CD4-positive, CD25-positive, alpha-beta regulatory T cell (primary cell): ENCODE results near the gene PRKAG2. TPM values are rescaled to one million over a fixed set of nuclear protein-coding genes. Genes with fewer than 3 reads are reported as not detected.

ENCODE experiments used
- ATAC-seq, 2 donors: fragments of 150-1000 bp; cut with Tn5 transposase; one replicate each; pipeline ENCODE4 v1.10.0; 2021; ENCODE audit warnings: low read depth in 2 of 2, moderate number of reproducible peaks in 2 of 2, moderate library complexity in 1 of 2
- DNase-seq, 3 donors: peaks; one replicate each; pipeline versions ENCODE4 v3.0.0 to v3.0.0-alpha.2; 2012 to 2022; ENCODE audit warnings: mixed read lengths in 1 of 3
- H3K27ac ChIP-seq: one replicate; pipeline ENCODE4 v1.7.0; 2013; ENCODE audit warnings: mild to moderate bottlenecking, low read length; ENCODE audit not compliant: insufficient read depth, poor library complexity, severe bottlenecking
- H3K27me3 ChIP-seq: one replicate; pipeline ENCODE4 v1.7.0; 2013; ENCODE audit warnings: low read length; ENCODE audit not compliant: control insufficient read depth, insufficient read depth
- H3K36me3 ChIP-seq: one replicate; pipeline ENCODE4 v1.7.0; 2013; ENCODE audit warnings: mild to moderate bottlenecking, low read length, moderate library complexity; ENCODE audit not compliant: control insufficient read depth, insufficient read depth
- H3K4me1 ChIP-seq: 2 replicates; pipeline ENCODE4 v1.7.0; 2013; ENCODE audit warnings: mild to moderate bottlenecking, low read length; ENCODE audit not compliant: insufficient read depth, control insufficient read depth, poor library complexity, severe bottlenecking
- H3K4me3 ChIP-seq: one replicate; pipeline ENCODE4 v1.7.0; 2013; ENCODE audit warnings: low read depth, mild to moderate bottlenecking, low read length, moderate library complexity
- H3K9me3 ChIP-seq, 2 experiments: 1 replicate in 1 of 2; 2 replicates in 1 of 2; pipeline ENCODE4 v1.7.0; 2013; ENCODE audit warnings: low read length in 2 of 2, mild to moderate bottlenecking in 1 of 2, moderate library complexity in 1 of 2; ENCODE audit not compliant: control insufficient read depth in 2 of 2
- H3K27ac Mint-ChIP-seq, 3 donors: one replicate each; pipeline ENCODE4 v1.8.0; 2020 to 2022; ENCODE audit warnings: mild to moderate bottlenecking in 3 of 3, mixed read lengths in 3 of 3, moderate library complexity in 2 of 3
- H3K27me3 Mint-ChIP-seq: one replicate; pipeline ENCODE4 v1.8.0; 2022; ENCODE audit warnings: mild to moderate bottlenecking, mixed read lengths
- H3K36me3 Mint-ChIP-seq: one replicate; pipeline ENCODE4 v1.8.0; 2020; ENCODE audit warnings: mixed read lengths
- H3K4me1 Mint-ChIP-seq, 4 donors: one replicate each; pipeline ENCODE4 v1.8.0; 2020 to 2022; ENCODE audit warnings: mixed read lengths in 4 of 4, mild to moderate bottlenecking in 1 of 4
- H3K4me3 Mint-ChIP-seq, 4 donors: one replicate each; pipeline ENCODE4 v1.8.0; 2020 to 2022; ENCODE audit warnings: mild to moderate bottlenecking in 4 of 4, mixed read lengths in 4 of 4, moderate library complexity in 3 of 4
- H3K9me3 Mint-ChIP-seq, 7 donors: one replicate each; pipeline ENCODE4 v1.8.0; 2020 to 2022; ENCODE audit warnings: mixed read lengths in 7 of 7, mild to moderate bottlenecking in 3 of 7, moderate library complexity in 2 of 7
- polyA plus RNA-seq, 4 donors: library from polyadenylated mRNA; unstranded; fragments of 300-500 nt; fragmentation: Illumina TruSeq; gene quantifications; one replicate each; pipeline ENCODE4 v1.2.3, GENCODE V29; 2021
- total RNA-seq: library from RNA; stranded (reverse); gene quantifications from one replicate; pipeline ENCODE4 v1.2.3, GENCODE V29; 2022

The PRKAG2 gene
- total and polyA plus RNA-seq, 5 donors from 2014 or later, result 19.9 to 43.0 (median 26.1) TPM

DNA sequence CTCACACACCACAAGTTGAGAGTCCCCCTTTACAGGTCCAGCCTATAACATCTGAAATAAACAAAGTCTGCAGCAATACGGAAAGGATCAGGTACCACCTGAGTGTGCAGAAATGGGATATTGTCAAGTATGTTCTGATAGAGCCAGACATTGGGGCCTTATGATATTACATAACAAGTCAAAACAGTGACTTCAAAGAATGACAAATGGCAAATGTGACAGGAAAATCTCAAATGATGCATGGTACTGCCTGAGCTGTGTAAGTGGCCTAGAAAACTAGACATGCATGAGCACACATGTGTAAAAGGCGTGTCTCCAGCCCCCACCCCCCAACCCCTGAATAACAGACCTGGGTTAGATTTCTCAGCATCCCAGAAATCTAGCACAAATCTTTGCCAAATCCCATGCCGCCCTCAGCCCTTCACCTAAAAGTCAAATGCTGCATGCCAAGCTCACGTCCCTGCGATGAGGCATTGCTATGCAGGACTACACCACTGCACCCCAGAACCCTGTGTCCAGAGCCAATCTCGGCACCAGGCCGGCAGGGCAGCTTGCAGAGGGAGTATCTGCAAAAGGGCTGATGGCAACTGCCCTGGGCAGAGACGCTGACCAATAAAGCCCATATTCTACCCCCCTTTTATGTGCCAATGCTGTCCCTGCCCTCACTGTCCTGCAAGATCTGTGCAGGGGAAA lies 58.8 kb downstream of the PRKAG2 start:
- H3K4me1 Mint-ChIP-seq, result peaks cover 5 to 37% (median 17%) of the 10 kb centered on the region in 4 donors
- Histone ChIP-seq H3K27ac (no peak overlapping the region), H3K36me3 (no peaks in the 10 kb centered on the region), H3K27me3 (no peaks in the 10 kb centered on the region), H3K9me3 (no peaks in the 10 kb centered on the region), H3K4me3 (no peak overlapping the region), H3K4me1 (no peaks in the 10 kb centered on the region)
- no peak for DNase-seq
- ATAC-seq, result no peak
- H3K27ac Mint-ChIP-seq, result no peak overlapping the region
- no peaks in the 10 kb centered on the region for H3K36me3 Mint-ChIP-seq
- no peaks in the 10 kb centered on the region for H3K9me3 Mint-ChIP-seq
- no peaks in the 10 kb centered on the region for H3K27me3 Mint-ChIP-seq
- no peak overlapping the region for H3K4me3 Mint-ChIP-seq

- no peaks in the 10 kb centered on the region for H3K36me3 ChIP-seq
- no peaks in the 10 kb centered on the region for H3K9me3 ChIP-seq
- H3K4me3 ChIP-seq, result no peak overlapping the region
- H3K27ac ChIP-seq, result no peak overlapping the region
- Mint-ChIP-seq H3K27ac (no peak overlapping the region), H3K27me3 (no peaks in the 10 kb centered on the region), H3K9me3 (no peaks in the 10 kb centered on the region), H3K4me1 (peaks cover 5 to 38% (median 19%) of the 10 kb centered on the region in 4 donors), H3K36me3 (no peaks in the 10 kb centered on the region), H3K4me3 (no peak overlapping the region)
- no peak for DNase-seq
- no peak for ATAC-seq
- no peaks in the 10 kb centered on the region for H3K4me1 ChIP-seq
- H3K27me3 ChIP-seq, result no peaks in the 10 kb centered on the region
Observed at GRCh38 chr7:151817315-151817690, 59.6 kb downstream of the PRKAG2 start.

GRCh38 chr7:151816562-151817314 lies 60.2 kb downstream of the PRKAG2 start:
- no peak overlapping the region for H3K27ac Mint-ChIP-seq
- Histone ChIP-seq H3K27me3 (no peaks in the 10 kb centered on the region), H3K4me1 (no peaks in the 10 kb centered on the region), H3K36me3 (no peaks in the 10 kb centered on the region), H3K4me3 (no peak overlapping the region), H3K9me3 (no peaks in the 10 kb centered on the region), H3K27ac (no peak overlapping the region)
- H3K9me3 Mint-ChIP-seq, result no peaks in the 10 kb centered on the region
- no peaks in the 10 kb centered on the region for H3K36me3 Mint-ChIP-seq
- DNase-seq (no peak), ATAC-seq (no peak)
- no peak overlapping the region for H3K4me3 Mint-ChIP-seq
- H3K27me3 Mint-ChIP-seq, result no peaks in the 10 kb centered on the region
- H3K4me1 Mint-ChIP-seq, result peaks cover 5 to 33% (median 19%) of the 10 kb centered on the region in 4 donors

- H3K27me3 ChIP-seq, result no peaks in the 10 kb centered on the region
- no peak overlapping the region for H3K27ac ChIP-seq
- no peaks in the 10 kb centered on the region for H3K36me3 ChIP-seq
- Mint-ChIP-seq H3K27ac (peak overlapping the region in 1 of 3 donors; percentile 85), H3K36me3 (no peaks in the 10 kb centered on the region), H3K4me3 (no peak overlapping the region), H3K4me1 (peaks cover 5 to 31% (median 17%) of the 10 kb centered on the region in 4 donors), H3K27me3 (no peaks in the 10 kb centered on the region), H3K9me3 (no peaks in the 10 kb centered on the region)
- DNase-seq, result no peak
- H3K4me3 ChIP-seq, result no peak overlapping the region
- H3K4me1 ChIP-seq, result no peaks in the 10 kb centered on the region
- H3K9me3 ChIP-seq, result no peaks in the 10 kb centered on the region
- no peak for ATAC-seq
Observed at GRCh38 chr7:151815419-151815818, 61.5 kb downstream of the PRKAG2 start.

DNA sequence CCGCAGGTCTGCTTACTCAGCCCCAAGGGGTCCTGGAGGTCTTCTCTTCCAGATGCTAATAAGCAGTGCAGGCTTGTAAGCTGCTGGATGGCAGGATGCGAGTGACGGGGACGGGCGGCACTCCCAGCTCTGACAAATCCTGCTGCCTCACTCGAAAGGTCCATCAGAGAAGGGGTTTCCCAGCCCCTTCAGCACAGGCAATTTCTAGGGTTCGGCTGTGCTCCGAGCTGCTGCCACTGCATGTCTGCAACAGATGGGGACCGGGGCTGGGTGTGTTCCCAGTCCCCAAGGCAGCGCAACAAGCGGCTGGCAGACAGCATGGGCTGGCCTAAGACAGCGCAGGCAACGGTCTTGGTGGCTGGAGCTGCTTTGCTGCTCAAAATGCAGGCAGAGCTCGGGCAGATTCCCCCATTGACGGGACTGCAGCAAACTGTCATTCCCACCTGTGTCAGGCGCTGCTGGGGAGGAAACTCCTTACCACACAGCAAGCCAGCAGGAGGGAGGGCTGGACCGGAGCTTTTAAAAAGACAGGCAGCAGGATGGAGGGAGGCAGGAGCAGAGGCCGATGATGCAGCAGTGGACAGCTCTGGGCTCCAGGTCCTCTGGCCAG lies 62.4 kb downstream of the PRKAG2 start:
- Histone ChIP-seq H3K4me3 (no peak overlapping the region), H3K9me3 (no peaks in the 10 kb centered on the region), H3K36me3 (no peaks in the 10 kb centered on the region), H3K27me3 (no peaks in the 10 kb centered on the region), H3K27ac (no peak overlapping the region), H3K4me1 (no peaks in the 10 kb centered on the region)
- Mint-ChIP-seq H3K9me3 (no peaks in the 10 kb centered on the region), H3K27ac (no peak overlapping the region), H3K36me3 (no peaks in the 10 kb centered on the region), H3K4me3 (no peak overlapping the region), H3K27me3 (no peaks in the 10 kb centered on the region), H3K4me1 (peaks cover 5 to 36% (median 17%) of the 10 kb centered on the region in 4 donors)
- ATAC-seq (no peak), DNase-seq (no peak)

GRCh38 chr7:151813997-151814396 lies 62.9 kb downstream of the PRKAG2 start:
- no peaks in the 10 kb centered on the region for H3K27me3 ChIP-seq
- Mint-ChIP-seq H3K4me3 (no peak overlapping the region), H3K9me3 (no peaks in the 10 kb centered on the region), H3K36me3 (no peaks in the 10 kb centered on the region), H3K27ac (peak overlapping the region in 2 of 3 donors; percentile 52 to 87), H3K27me3 (no peaks in the 10 kb centered on the region), H3K4me1 (peaks cover 5 to 36% (median 17%) of the 10 kb centered on the region in 4 donors)
- ATAC-seq (no peak), DNase-seq (no peak)
- no peaks in the 10 kb centered on the region for H3K9me3 ChIP-seq
- no peaks in the 10 kb centered on the region for H3K4me1 ChIP-seq
- H3K27ac ChIP-seq, result no peak overlapping the region
- no peaks in the 10 kb centered on the region for H3K36me3 ChIP-seq
- no peak overlapping the region for H3K4me3 ChIP-seq

DNA sequence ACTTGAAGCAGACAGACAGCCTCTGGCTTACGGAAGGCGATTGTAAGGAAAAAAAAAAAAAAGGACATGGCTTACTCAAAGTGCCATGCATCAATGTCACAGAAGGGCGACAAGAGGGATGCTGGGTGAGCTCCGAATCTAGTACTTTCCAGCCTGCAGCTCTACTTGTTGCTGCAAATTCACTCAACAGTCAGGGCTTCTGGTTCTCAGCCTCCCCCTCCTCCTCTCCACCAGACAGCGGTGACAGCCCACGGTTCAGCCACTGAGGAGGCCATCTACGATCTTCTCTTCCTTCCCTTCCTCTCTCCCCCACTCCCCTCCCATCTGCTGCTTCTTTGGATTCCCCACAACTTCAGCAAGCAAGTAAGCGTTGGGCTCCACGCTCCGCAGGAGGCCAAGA lies 63.5 kb downstream of the PRKAG2 start:
- Histone ChIP-seq H3K4me1 (no peaks in the 10 kb centered on the region), H3K27me3 (no peaks in the 10 kb centered on the region), H3K36me3 (no peaks in the 10 kb centered on the region), H3K9me3 (no peaks in the 10 kb centered on the region), H3K4me3 (no peak overlapping the region), H3K27ac (no peak overlapping the region)
- peaks cover 5 to 36% (median 17%) of the 10 kb centered on the region in 4 donors for H3K4me1 Mint-ChIP-seq
- DNase-seq (no peak), ATAC-seq (no peak)
- H3K36me3 Mint-ChIP-seq, result no peaks in the 10 kb centered on the region
- H3K27me3 Mint-ChIP-seq, result no peaks in the 10 kb centered on the region
- no peaks in the 10 kb centered on the region for H3K9me3 Mint-ChIP-seq
- H3K27ac Mint-ChIP-seq, result peak overlapping the region; percentile 48 to 87 (median 79)
- no peak overlapping the region for H3K4me3 Mint-ChIP-seq
